ENCODE data around the gene KRTAP10-3.

Gene KRTAP10-3

GRCh38 chr21:44557491-44558328, 885 bp downstream of the KRTAP10-3 start:
- DNase-seq (ENCODE audit: low read depth in 1 of 2, low spot score in 1 of 2) = no peak
- Histone ChIP-seq H3K27ac (replicated peaks) (no peak overlapping the region), H3K4me3 (replicated peaks; ENCODE audit: insufficient read depth, low read length) (no peak overlapping the region), H3K27me3 (ENCODE audit: insufficient read depth, poor library complexity, severe bottlenecking) (peaks cover 23% of the 10 kb centered on the region)
- TF ChIP-seq POLR2AphosphoS5 (IDR thresholded peaks at IDR 0.05; ENCODE audit: low read depth) (no peak), SPI1 (IDR thresholded peaks at IDR 0.05; ENCODE audit: borderline replicate concordance, low read depth) (no peak), REST (IDR thresholded peaks at IDR 0.05; ENCODE audit: insufficient replicate concordance, low read depth) (no peak), CTCF (IDR thresholded peaks at IDR 0.05; ENCODE audit: insufficient read depth, low read length) (no peak), GABPA (IDR thresholded peaks at IDR 0.05; ENCODE audit: low read depth) (no peak)

- no peak for TF ChIP-seq GABPA (IDR thresholded peaks at IDR 0.05; ENCODE audit: low read depth)
- TF ChIP-seq REST (IDR thresholded peaks at IDR 0.05; ENCODE audit: insufficient replicate concordance, low read depth) = no peak
- TF ChIP-seq CTCF (IDR thresholded peaks at IDR 0.05; ENCODE audit: insufficient read depth, low read length) = no peak
- TF ChIP-seq POLR2AphosphoS5 (IDR thresholded peaks at IDR 0.05; ENCODE audit: low read depth) = no peak
- DNase-seq (ENCODE audit: low read depth in 1 of 2, low spot score in 1 of 2) = no peak
- no peak overlapping the region for H3K4me3 ChIP-seq (replicated peaks; ENCODE audit: insufficient read depth, low read length)
- peaks cover 23% of the 10 kb centered on the region for H3K27me3 ChIP-seq (ENCODE audit: insufficient read depth, poor library complexity, severe bottlenecking)
- no peak overlapping the region for H3K27ac ChIP-seq (replicated peaks)
These were observed 1.7 kb downstream of the KRTAP10-3 start for GRCh38 chr21:44556879-44557278.

- TF ChIP-seq SPI1 (IDR thresholded peaks at IDR 0.05; ENCODE audit: borderline replicate concordance, low read depth) (no peak), GABPA (IDR thresholded peaks at IDR 0.05; ENCODE audit: low read depth) (no peak), POLR2AphosphoS5 (IDR thresholded peaks at IDR 0.05; ENCODE audit: low read depth) (no peak), REST (IDR thresholded peaks at IDR 0.05; ENCODE audit: insufficient replicate concordance, low read depth) (no peak), CTCF (IDR thresholded peaks at IDR 0.05; ENCODE audit: insufficient read depth, low read length) (no peak)
- Histone ChIP-seq H3K4me3 (replicated peaks; ENCODE audit: insufficient read depth, low read length) (no peak overlapping the region), H3K27me3 (ENCODE audit: insufficient read depth, poor library complexity, severe bottlenecking) (peaks cover 22% of the 10 kb centered on the region), H3K27ac (replicated peaks) (no peak overlapping the region)
- no peak for DNase-seq (ENCODE audit: low read depth in 1 of 2, low spot score in 1 of 2)
These were observed 3.3 kb downstream of the KRTAP10-3 start for GRCh38 chr21:44555200-44555875.

All from HL-60 (cell line).